ENCODE results near the gene C16orf87.

DNA sequence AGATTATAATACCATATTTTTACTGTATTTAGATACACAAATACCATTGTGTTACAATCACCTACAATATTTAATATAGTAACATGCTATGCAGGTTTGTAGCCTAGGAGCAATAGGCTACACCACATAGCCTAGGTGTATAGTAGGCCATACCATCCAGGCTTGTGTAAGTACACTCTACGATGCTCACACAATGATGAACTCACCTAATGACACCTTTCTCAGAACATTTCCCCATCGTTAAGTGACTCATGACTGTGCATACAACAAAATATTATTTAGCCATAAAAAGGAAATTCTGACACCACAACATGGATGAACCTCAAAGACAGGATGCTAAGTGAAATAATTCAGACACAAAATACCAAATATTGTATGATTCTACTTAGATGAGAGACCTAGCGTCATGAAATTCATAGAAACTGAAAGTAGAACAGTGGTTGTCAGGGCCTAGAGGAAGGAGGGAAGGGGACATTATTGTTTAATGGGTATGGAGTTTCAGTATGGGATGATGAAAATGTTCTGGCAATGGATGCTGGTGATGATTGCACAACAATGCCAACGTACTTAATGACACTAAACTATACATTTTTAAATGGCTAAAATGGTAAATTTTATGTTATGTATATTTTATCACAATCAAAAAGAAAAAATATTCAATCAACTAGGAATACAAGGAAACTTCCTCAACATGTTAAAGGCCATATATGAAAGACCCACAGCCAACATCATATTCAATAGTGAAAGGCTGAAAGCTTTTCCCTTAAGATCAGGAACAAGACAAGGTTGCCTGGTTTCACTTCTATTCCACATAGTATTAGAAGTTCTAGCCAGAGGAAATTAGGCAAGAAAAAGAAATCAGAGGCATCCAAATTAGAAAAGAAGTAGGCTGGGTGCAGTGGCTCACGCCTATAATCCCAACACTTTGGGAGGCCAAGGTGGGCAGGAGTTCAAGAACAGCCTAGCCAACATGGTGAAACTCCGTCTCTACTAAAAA is 5.9 kb upstream of the C16orf87 start:
- TF ChIP-seq CTCF (conservative IDR thresholded peaks at IDR 0.05) (no peak), EZH2 (IDR thresholded peaks at IDR 0.05; ENCODE audit: low read depth) (no peak)

Measured in PC-9 (cell line).